ENCODE measurements around the gene FAM118A.

DNA sequence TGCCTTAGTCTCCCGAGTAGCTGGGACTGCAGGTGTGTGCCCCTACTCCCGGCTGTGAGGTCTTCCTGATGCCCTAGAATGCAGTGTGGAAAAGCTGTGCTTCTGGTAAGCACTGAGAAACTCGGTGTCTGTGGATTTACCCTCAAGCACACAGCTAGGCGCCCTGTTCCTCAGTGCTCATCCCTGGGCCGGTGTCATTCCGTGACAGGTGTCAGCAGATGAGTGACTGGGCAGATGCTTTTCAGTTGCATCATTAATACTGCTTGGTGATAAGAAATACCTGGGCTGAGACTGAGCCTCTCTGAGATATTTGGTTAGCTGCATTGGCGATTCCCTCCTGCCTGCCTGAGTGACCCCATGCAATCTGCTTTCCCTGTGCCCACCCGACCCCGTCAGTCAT lies 21.8 kb downstream of the FAM118A start:
- no peak for TF ChIP-seq FIP1L1 (IDR thresholded peaks at IDR 0.05; ENCODE audit: low read depth, low read length, poor library complexity, severe bottlenecking)
- TF ChIP-seq, protein P1, sequence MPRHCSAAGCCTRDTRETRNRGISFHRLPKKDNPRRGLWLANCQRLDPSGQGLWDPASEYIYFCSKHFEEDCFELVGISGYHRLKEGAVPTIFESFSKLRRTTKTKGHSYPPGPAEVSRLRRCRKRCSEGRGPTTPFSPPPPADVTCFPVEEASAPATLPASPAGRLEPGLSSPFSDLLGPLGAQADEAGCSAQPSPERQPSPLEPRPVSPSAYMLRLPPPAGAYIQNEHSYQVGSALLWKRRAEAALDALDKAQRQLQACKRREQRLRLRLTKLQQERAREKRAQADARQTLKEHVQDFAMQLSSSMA (CRISPR knock-in tag; IDR thresholded peaks at IDR 0.05): no peak
- TF ChIP-seq, protein P2, sequence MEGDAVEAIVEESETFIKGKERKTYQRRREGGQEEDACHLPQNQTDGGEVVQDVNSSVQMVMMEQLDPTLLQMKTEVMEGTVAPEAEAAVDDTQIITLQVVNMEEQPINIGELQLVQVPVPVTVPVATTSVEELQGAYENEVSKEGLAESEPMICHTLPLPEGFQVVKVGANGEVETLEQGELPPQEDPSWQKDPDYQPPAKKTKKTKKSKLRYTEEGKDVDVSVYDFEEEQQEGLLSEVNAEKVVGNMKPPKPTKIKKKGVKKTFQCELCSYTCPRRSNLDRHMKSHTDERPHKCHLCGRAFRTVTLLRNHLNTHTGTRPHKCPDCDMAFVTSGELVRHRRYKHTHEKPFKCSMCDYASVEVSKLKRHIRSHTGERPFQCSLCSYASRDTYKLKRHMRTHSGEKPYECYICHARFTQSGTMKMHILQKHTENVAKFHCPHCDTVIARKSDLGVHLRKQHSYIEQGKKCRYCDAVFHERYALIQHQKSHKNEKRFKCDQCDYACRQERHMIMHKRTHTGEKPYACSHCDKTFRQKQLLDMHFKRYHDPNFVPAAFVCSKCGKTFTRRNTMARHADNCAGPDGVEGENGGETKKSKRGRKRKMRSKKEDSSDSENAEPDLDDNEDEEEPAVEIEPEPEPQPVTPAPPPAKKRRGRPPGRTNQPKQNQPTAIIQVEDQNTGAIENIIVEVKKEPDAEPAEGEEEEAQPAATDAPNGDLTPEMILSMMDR (IDR thresholded peaks at IDR 0.05 in 2 of 3, conservative IDR thresholded peaks at IDR 0.05 in 1 of 3; ENCODE audit: insufficient read depth in 2 of 3, low read depth in 1 of 3, low read length in 3 of 3): no peak

All from K562 (cell line).